Glomerular visceral epithelial cell (primary cell): Measurements from ENCODE around the gene DTNA.
"Not testable (repeated sequence)": the region's sequence is repeated elsewhere in the genome, so short reads cannot be mapped to it uniquely, and the experiment has no call there.

Experiments
- DNase-seq: peaks from one replicate; pipeline ENCODE4 v3.0.0-alpha.2; 2016; ENCODE audit errors: extremely low spot score

The DTNA gene

GRCh38 chr18:34725737-34726136 is 15.6 kb downstream of the DTNA start:
- DNase-seq = not testable (repeated sequence)

GRCh38 chr18:34726286-34727004 is 16.3 kb downstream of the DTNA start:
- DNase-seq = no peak

GRCh38 chr18:34729264-34729663 is 19.2 kb downstream of the DTNA start:
- DNase-seq = peak; percentile 39

- no peak for DNase-seq
Observed at GRCh38 chr18:34729740-34730355, 19.8 kb downstream of the DTNA start.

GRCh38 chr18:34730774-34731173 is 20.7 kb downstream of the DTNA start:
- no peak for DNase-seq

- DNase-seq = no peak
Observed at GRCh38 chr18:34734056-34734455, 24.0 kb downstream of the DTNA start.

GRCh38 chr18:34734526-34734925 is 24.4 kb downstream of the DTNA start:
- DNase-seq = not testable (repeated sequence)

GRCh38 chr18:34738175-34738894 is 28.2 kb downstream of the DTNA start:
- DNase-seq = peak; percentile 66

GRCh38 chr18:34740101-34740500 is 30.0 kb downstream of the DTNA start:
- DNase-seq = no peak

GRCh38 chr18:34740724-34741123 is 30.6 kb downstream of the DTNA start:
- DNase-seq = no peak

GRCh38 chr18:34741401-34741800 is 31.3 kb downstream of the DTNA start:
- no peak for DNase-seq

GRCh38 chr18:34742891-34743341 is 32.8 kb downstream of the DTNA start:
- no peak for DNase-seq

- no peak for DNase-seq
Observed at GRCh38 chr18:34744569-34744968, 34.5 kb downstream of the DTNA start.

GRCh38 chr18:34746614-34747013 is 36.5 kb downstream of the DTNA start:
- DNase-seq = no peak

GRCh38 chr18:34749721-34750120 is 39.6 kb downstream of the DTNA start:
- no peak for DNase-seq

- DNase-seq = no peak
Observed at GRCh38 chr18:34752056-34752455, 42.0 kb downstream of the DTNA start.

- DNase-seq = no peak
Observed at GRCh38 chr18:34754300-34754699, 44.2 kb downstream of the DTNA start.

GRCh38 chr18:34757666-34758065 is 47.6 kb downstream of the DTNA start:
- no peak for DNase-seq

GRCh38 chr18:34758378-34758948 is 48.4 kb downstream of the DTNA start:
- no peak for DNase-seq

- DNase-seq = no peak
Observed at GRCh38 chr18:34760444-34760843, 50.3 kb downstream of the DTNA start.

- DNase-seq = no peak
Observed at GRCh38 chr18:34764451-34764850, 54.4 kb downstream of the DTNA start.

GRCh38 chr18:34767601-34768027 is 57.5 kb downstream of the DTNA start:
- peak; percentile 16 for DNase-seq
